ENCODE results near the gene PALMD.

- TF ChIP-seq CTCF (IDR thresholded peaks at IDR 0.05; ENCODE audit: low read length) (no peak), EZH2phosphoT487 (IDR thresholded peaks at IDR 0.05; ENCODE audit: low read length) (no peak)
Measured at GRCh38 chr1:99738858-99739465, 93.0 kb downstream of the PALMD start.
